ENCODE results near the gene MBTPS1.

The MBTPS1 gene

DNA sequence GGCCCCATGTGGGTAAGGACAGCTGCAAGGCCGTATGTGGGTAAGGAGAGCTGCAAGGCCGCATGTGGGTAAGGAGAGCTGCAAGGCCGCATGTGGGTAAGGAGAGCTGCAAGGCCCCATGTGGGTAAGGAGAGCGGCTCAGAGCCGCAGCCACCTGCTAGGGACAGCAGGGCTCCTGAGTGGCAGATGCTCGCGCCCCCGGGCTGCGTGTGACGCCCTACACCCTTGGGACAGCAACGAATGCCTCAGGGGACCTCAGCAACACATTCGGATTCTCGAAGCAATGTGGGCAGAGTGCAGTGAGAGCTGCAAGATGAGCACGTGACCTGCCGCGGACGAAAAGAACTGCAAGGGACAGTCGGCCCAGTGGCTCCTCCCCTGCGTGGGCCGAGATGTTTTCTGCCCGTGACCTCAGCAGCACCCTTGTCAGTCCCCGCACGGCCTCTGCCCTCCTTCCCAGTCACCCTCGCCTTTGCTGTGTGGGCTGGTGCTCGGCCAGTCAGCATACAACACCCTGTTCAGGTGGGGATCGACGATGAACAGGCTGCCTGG lies 64.6 kb downstream of the MBTPS1 start:
- no peak for DNase-seq (ENCODE audit: low spot score)

GRCh38 chr16:84050316-84050715 lies 66.4 kb downstream of the MBTPS1 start:
- no peak for DNase-seq (ENCODE audit: low spot score)

DNA sequence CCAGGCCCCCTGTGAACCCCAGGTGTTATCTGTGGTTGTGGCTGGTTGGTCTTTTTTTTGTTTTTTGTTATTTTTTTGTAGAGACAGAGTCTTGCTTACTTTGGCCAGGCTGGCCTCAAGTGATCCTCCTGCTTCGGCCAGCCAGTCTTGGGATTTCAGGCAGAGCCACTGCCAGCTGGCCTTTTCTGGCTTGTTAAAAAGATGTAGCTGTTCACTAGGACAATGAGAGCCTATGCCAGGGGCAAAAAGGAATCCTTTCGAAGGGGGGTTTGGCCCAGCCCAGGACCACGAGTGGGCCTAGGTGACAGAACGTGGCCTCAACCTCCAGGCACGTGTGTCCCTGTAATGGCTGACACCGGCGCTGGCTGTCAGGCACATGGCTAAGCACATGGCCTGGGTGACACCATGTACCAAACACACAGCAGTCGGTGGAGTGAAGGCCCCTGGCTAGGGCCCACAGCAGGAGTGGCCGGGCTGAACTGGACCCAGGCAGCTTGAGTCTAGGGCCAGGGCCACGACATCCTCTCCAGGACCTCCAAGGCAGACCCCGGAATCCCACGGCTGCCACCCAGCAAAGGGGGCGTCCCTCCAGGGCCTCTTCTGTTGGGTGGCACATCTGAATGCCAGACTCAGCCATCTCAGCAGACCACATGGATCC lies 67.2 kb downstream of the MBTPS1 start:
- peak; percentile 41 for DNase-seq (ENCODE audit: low spot score)

DNA sequence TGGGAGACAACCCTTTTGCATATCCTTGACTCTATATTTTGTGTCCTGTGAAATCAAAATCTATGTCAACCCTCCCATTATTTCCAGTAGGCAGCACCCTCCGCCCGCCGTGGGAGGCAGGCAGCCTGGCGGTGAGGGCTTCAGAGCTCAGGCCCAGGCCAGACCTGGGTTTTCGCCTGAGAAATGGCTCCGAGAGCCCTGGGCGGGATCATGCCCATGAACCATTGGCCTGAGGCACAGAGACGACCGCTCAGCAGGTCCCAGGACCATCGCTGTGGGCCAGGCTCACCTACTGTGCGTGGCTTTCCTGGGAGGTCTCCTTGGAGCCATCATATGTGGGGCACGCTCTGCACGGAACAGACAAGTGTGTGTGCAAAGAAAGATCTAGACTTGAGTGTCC lies 67.9 kb downstream of the MBTPS1 start:
- no peak for DNase-seq (ENCODE audit: low spot score)

DNA sequence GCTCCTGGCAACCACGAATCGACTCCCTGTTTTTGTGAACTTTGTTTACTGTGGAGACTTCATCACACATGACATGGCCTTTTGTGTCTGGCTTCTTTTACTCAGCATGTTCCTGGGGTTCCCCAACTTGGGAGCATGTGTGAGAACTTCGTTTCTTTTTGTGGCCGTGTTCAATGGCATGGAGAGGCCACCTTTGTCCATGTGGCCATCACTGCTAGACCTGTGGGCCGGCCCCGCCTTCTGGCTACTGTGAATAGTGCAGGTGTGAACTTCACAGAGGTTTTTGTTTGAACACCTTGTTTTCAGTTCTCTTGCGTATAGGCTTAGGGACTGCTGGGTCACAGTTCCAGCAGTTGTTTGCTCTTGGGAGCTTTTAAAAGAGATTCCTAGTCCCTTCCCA lies 68.5 kb downstream of the MBTPS1 start:
- no peak for DNase-seq (ENCODE audit: low spot score)

GRCh38 chr16:84047626-84048025 lies 69.1 kb downstream of the MBTPS1 start:
- DNase-seq (ENCODE audit: low spot score): no peak

- no peak for DNase-seq (ENCODE audit: low spot score)
Measured at GRCh38 chr16:84047206-84047605, 69.5 kb downstream of the MBTPS1 start.

DNA sequence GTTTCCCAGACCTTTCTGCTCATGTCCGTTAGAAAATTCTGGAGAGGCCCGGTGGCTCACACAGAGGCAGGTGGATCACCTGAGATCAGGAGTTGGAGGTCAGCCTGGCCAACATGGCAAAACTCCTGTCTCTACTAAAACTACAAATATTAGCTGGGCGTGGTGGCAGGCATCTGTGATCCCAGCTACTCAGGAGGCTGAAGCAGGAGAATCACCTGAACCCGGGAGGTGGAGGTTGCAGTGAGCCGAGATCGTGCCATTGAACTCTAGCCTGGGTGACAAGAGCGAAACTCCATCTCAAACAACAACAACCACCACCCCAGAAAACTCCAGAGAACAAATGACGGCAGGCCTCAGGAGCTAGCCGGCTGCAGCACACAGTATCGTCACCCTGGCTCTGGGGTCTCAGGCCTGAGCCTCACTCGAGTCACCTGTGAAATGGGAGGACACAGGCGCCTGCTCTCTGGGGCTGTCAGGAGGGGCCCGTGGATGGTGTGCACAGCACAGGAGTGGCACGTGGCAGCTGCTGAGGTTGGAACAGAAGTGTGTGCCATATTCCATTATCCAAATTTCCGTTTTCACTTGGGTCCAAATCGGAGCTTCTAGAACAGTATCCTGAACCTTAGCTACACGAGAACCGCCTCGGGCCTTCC lies 70.8 kb downstream of the MBTPS1 start:
- DNase-seq (ENCODE audit: low spot score): no peak

GRCh38 chr16:84045001-84045817 lies 71.5 kb downstream of the MBTPS1 start:
- no peak for DNase-seq (ENCODE audit: low spot score)

DNA sequence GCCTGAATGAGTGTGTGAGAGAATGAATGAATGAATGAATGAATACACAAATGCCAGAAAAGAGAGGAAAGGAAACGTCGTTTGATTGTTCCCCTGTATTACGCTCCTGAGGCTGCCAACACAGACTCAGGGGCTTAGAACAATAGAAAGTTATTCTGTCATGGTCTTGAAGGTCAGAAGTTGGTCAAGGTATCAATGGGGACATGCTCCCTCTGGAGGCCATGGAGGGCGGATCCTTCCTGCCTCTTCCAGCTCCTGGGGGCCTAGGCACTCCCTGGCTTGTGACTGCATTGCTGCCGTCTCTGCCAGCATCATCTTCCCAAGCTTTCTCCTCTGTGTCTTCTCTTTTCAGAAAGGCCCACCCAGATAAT lies 72.6 kb downstream of the MBTPS1 start:
- DNase-seq (ENCODE audit: low spot score): no peak

- DNase-seq (ENCODE audit: low spot score): no peak
Measured at GRCh38 chr16:84043486-84044117, 73.1 kb downstream of the MBTPS1 start.

DNA sequence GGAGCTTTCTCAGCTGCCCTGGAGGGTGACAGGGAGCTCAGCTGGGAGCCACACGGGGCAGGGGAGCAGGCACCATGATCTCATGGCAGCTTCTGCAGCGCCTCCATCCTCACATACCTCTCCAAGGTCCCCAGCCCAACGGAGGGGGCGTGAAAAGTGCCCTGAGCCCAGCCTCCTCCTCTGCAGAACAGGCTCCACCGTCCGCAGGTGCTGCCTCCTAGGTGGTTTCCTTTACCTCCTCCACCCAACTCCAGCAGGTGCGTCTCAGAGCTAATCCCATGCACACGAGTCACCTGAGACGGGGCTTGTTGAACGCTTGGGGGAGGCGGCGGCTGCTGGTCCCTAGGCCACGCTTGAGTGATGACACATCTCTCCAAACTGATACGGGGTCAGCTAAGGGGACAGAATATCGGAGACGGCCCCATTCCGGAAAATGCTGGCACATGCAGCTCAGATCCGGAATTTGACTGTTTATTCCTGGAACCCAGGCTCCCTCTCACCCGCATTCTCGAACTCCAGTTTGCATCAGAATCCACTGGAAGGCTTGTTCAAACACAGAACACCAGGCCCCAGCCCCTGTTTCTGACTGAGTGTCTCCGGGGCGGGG lies 73.8 kb downstream of the MBTPS1 start:
- no peak for DNase-seq (ENCODE audit: low spot score)

- DNase-seq (ENCODE audit: low spot score): no peak
Measured at GRCh38 chr16:84042308-84042878, 74.3 kb downstream of the MBTPS1 start, which contains the start of gene SLC38A8. Gene SLC38A8 (minus strand): TSS chr16:84042795. CDS start chr16:84042157, 638 bp downstream.

DNA sequence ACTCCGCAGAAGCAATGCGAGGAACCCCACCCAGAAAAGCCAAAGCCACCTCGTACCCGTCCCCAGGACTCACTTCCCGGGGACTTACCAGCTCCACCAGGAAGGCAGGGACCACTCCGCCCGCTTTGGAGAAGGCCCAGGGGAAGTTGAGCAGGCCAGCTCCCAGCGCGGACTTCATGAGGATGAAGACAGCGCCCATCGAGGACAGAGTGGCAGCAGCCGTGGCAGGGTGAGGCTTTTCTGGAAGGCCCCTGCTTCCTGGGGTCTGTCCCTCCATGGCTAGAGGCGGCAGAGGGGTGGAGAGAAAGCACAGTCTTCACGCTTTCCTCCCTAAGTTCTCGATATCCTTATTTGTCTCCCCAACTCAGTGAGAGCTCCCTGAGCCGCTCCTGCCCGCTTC lies 74.9 kb downstream of the MBTPS1 start:
- no peak for DNase-seq (ENCODE audit: low spot score)

DNA sequence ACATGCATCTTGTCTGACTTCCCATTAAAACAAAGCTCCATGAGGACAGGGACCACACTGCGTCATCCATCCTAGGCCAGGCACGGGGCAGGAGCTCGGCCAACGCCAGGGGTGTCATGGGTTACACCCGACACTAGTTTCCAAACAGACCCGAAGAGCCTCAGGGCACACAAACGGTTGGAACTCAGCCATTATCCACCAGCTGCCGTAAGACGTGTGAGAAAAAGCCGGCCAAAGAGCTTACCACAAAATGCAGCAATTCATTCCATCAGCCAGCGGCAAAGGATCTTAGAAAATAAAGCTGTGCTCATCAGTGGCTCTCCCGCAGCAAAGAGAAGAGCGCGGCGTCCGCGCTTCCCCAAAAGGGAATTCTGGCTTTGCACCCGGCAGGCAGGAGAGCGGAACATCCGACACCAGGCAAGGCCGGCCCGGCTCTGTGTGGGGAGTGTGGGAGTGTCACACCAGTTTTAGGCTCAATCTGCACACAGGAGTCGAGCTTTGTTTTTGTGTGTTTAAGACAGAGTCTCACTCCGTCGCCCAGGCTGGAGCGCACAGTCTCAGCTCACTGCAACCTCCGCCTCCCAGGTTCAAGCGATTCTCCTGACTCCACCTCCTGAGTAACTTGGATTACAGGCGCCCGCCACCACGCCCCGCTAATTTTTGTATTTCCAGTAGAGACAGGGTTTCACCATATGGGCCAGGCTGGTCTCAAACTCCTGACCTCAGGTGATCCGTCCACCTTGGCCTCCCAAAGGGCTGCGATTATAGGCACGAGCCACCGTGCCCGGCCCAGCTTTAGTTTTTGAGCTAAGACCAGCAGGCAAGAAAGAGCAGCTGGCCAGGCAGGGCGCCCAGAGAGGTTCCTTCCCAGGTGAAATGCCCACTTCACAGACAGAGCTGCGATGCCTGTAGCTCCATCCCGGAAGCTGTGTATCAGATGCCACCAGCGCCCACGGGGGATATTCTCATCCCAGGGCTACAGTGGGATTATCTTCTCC lies 75.6 kb downstream of the MBTPS1 start:
- DNase-seq (ENCODE audit: low spot score): peak; percentile 29

- no peak for DNase-seq (ENCODE audit: low spot score)
Measured at GRCh38 chr16:84040226-84040822, 76.4 kb downstream of the MBTPS1 start.

- no peak for DNase-seq (ENCODE audit: low spot score)
Measured at GRCh38 chr16:84039696-84040095, 77.0 kb downstream of the MBTPS1 start.

DNA sequence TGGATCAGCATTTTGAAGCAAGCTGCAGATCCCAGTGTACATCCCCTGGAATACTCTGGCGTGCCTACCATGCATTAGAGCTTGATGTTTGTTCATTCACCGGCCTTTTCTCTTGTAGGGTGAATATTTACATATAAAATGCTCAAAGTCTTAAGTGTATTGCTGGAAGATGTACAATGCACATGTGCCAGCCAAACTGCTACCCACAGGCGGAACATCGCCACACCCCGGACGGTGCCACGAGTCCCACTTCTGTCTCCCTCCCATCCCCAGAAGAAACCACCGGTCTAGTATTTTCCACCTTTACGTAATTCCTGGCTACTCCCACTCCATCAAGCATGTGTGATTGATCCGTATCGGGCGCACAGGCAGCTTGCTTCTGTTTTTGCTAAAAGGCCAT lies 78.3 kb downstream of the MBTPS1 start:
- DNase-seq (ENCODE audit: low spot score): no peak

GRCh38 chr16:84036982-84037425 lies 79.7 kb downstream of the MBTPS1 start:
- DNase-seq (ENCODE audit: low spot score): no peak

DNA sequence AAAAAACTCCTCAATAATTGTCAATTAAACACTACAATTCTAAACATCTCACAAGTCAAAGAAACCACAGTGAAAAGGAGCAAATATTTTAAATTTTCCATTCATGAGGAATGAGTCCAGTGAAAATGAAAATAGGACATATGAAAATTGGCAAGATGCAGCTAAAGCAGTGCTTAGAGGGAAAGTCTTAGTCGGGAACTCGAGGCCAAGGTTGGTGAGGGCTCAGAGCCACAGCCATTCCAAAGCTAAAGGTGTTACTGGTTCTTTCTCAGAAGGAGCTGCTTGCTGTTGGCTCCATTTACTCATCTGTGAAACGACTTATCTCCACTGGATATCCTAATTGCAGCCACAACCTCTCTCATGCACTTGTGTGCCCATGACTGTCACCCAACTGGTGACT lies 80.6 kb downstream of the MBTPS1 start:
- no peak for DNase-seq (ENCODE audit: low spot score)

Measured in globus pallidus (tissue), 1 donor.